Endothelial cell of coronary artery (primary cell): ENCODE data around the gene SRSF5. TPM values are rescaled to one million over a fixed set of nuclear protein-coding genes. Genes with fewer than 3 reads are reported as not detected.

Source experiments
- total RNA-seq: library from RNA; depleted of rRNA; stranded (reverse); fragments of >200 nt; gene quantifications from 2 replicates; pipeline ENCODE4 v1.2.3, GENCODE V29; 2014

Gene SRSF5
- 129 and 143 TPM in 2 replicates for total RNA-seq

DNA sequence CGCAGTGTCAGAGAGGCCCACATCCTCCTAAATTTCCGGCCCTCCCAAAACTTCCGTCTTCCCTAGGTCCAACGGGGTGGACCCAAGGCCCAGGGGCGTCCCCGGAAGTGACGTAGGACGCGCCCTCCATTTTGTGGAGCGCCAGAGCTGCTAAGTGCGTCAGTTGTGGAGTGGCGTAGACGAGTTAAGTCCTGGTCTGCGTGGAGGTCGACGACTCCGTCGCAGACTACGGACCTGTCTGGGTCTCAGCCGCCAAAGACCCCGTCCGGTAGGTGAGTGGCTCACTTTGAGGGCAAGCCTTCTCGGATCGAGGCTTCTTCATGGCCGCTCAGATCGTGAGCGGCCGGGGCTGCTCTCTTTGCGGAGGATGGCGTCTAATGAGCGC, at the start of gene SRSF5:
Gene SRSF5, plus strand, starts transcription at position 159 of the 385 bp plus-strand sequence. CDS start 1,015 bp downstream, outside the sequence.

DNA sequence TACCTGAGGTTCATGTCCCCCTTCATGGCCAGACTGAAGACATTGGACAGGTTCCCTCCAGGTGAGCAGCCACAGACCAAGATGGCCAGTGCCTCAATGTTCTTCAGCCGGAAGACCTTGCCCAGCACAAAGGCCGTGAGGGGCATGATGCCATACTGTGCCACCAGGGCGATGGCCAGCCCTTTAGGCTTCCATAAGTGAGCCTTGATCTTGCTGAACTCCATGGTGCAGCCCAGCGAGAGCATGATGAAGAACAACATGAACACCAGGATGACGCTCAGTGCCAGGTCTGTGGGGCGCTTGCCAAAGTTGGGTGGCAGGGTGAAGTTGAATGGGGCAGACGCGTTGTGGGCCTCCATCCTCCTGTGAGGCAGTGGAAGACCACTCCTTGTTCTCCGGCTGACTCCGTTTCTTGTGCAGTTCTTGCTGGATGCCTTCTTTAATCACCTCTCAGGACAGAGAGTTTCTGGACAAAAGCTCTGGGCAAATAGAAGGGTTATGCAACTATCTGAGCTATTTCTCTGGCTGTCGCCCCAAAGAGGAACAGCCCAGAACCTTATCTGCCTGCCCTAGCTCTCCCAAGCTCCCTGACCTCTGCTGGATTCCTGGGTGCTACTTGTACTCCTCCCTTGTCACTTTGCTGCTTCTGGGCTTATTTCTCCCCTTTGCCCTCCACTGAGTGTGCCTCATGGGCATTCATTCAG, 30.0 kb downstream of the SRSF5 start, which contains the start of gene SLC10A1:
Gene SLC10A1, minus strand, starts transcription at position 445 of the 704 bp plus-strand sequence. Its CDS starts 86 bp downstream, at position 359.

Other genes with a start within 250 kb of the SRSF5 start
- gene CCDC177, start 192.3 kb upstream of the SRSF5 start, total RNA-seq: not detected in 2 replicates
- gene SUSD6, start 155.5 kb upstream of the SRSF5 start, total RNA-seq: 9.0 and 14.2 TPM in 2 replicates
- not detected in 2 replicates for gene SLC10A1, start 30.1 kb downstream of the SRSF5 start, total RNA-seq
- under 0.01 and 0.09 TPM in 2 replicates for gene SMOC1, start 112.3 kb downstream of the SRSF5 start, total RNA-seq